ENCODE results near the gene DGCR8. TPM values are rescaled to one million over a fixed set of nuclear protein-coding genes. Genes with fewer than 3 reads are reported as not detected.

DGCR8 gene
- total RNA-seq, 1 donor from 2014 or later: 93.1 TPM

DNA sequence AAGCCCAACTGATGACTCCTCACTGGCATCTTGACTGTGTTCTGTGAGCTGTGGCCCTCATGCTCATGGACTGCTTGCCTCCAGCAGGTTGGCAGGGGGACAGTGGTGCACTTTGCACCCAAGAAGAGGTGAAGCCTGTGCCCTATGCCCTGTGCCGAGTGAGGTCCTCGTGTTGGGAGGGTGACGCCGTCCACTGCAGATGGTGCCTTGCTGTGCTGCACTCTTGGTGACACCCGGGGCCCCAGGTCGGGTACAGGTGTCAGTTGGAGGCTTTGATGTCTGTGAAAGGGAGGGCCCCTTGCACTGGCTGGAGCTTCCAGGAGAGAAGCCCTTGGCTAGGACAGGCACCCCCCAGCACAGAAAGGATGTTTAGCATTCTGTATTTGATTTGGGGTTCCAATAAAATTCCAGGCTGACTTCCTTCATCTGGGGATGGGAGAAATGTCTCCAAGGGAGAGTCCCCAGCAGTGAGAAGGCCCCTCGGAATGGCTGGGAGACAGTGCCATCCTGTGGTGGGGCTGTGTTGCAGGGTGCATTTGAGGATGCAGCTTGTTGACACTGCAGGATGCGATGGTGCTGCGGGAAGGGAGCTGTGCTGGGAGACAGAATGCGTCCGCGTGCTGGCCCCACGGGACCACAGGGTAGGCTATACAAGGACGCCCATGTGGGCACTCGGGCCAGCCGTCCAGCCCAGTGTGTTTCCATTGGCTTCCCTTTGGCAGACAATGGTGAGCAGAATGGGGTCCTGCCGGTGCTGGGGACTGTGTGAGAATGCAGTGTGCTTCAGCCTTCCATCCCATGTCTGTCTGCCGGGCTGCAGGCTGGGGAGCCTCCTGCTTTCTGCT, 49.1 kb downstream of the DGCR8 start:
- peaks cover 4% of the 10 kb centered on the region for H3K9me3 Mint-ChIP-seq (ENCODE audit: unreplicated experiment)
- H3K27me3 Mint-ChIP-seq (ENCODE audit: unreplicated experiment): peaks cover 6% of the 10 kb centered on the region
- H3K36me3 Mint-ChIP-seq (ENCODE audit: unreplicated experiment): no peaks in the 10 kb centered on the region
- peak; percentile 54 for DNase-seq
- H3K4me1 Mint-ChIP-seq (ENCODE audit: low read depth, unreplicated experiment): peaks cover 2% of the 10 kb centered on the region
- no peak overlapping the region for H3K27ac Mint-ChIP-seq (ENCODE audit: unreplicated experiment)
- TF ChIP-seq, protein P1, sequence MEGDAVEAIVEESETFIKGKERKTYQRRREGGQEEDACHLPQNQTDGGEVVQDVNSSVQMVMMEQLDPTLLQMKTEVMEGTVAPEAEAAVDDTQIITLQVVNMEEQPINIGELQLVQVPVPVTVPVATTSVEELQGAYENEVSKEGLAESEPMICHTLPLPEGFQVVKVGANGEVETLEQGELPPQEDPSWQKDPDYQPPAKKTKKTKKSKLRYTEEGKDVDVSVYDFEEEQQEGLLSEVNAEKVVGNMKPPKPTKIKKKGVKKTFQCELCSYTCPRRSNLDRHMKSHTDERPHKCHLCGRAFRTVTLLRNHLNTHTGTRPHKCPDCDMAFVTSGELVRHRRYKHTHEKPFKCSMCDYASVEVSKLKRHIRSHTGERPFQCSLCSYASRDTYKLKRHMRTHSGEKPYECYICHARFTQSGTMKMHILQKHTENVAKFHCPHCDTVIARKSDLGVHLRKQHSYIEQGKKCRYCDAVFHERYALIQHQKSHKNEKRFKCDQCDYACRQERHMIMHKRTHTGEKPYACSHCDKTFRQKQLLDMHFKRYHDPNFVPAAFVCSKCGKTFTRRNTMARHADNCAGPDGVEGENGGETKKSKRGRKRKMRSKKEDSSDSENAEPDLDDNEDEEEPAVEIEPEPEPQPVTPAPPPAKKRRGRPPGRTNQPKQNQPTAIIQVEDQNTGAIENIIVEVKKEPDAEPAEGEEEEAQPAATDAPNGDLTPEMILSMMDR (IDR thresholded peaks at IDR 0.05; ENCODE audit: partially characterized antibody, unreplicated experiment): no peak
- no peak overlapping the region for H3K4me3 Mint-ChIP-seq (ENCODE audit: unreplicated experiment)

DNA sequence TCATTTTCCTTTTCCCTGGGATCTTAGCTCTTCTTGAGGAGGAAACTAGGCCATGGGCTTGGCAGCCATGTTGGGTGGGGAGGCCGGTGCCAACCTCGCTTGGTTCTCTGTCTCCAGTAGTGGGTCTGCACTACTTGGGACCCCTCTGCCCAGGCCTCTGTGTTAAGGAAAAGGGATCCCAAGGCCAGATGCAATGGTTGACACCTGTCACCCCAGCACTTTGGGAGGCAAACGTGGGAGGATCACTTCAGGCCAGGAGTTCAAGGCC, 49.6 kb downstream of the DGCR8 start:
- Mint-ChIP-seq H3K4me3 (ENCODE audit: unreplicated experiment) (no peak overlapping the region), H3K27me3 (ENCODE audit: unreplicated experiment) (peaks cover 6% of the 10 kb centered on the region), H3K27ac (ENCODE audit: unreplicated experiment) (no peak overlapping the region), H3K36me3 (ENCODE audit: unreplicated experiment) (no peaks in the 10 kb centered on the region), H3K9me3 (ENCODE audit: unreplicated experiment) (peaks cover 4% of the 10 kb centered on the region), H3K4me1 (ENCODE audit: low read depth, unreplicated experiment) (peaks cover 2% of the 10 kb centered on the region)
- TF ChIP-seq, protein P1 (IDR thresholded peaks at IDR 0.05; ENCODE audit: partially characterized antibody, unreplicated experiment): no peak
- DNase-seq: no peak

DNA sequence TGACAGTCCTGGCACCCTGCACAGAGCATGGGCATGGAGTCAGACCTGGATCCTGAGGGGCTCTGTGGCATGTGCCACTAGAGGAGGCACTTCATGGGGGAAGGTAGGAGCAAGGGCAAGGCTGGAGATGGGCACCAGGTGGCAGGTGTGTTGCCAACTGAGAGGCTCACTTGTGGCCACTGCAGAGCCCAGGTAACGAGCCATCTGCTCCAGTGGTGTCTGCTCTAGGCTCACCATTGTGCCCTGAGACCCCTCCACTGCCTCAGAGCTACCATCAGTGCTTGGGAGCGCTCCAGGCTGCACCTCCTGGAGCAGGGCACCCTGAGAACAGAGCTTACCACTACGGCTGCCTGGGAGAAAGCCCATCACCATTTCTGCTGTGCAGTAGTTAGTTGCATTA, 50.3 kb downstream of the DGCR8 start:
- Mint-ChIP-seq H3K27me3 (ENCODE audit: unreplicated experiment) (peaks cover 6% of the 10 kb centered on the region), H3K27ac (ENCODE audit: unreplicated experiment) (peak overlapping the region; percentile 48), H3K36me3 (ENCODE audit: unreplicated experiment) (no peaks in the 10 kb centered on the region), H3K4me1 (ENCODE audit: low read depth, unreplicated experiment) (peaks cover 2% of the 10 kb centered on the region), H3K9me3 (ENCODE audit: unreplicated experiment) (peaks cover 4% of the 10 kb centered on the region), H3K4me3 (ENCODE audit: unreplicated experiment) (no peak overlapping the region)
- no peak for DNase-seq
- TF ChIP-seq, protein P1 (IDR thresholded peaks at IDR 0.05; ENCODE audit: partially characterized antibody, unreplicated experiment): no peak

DNA sequence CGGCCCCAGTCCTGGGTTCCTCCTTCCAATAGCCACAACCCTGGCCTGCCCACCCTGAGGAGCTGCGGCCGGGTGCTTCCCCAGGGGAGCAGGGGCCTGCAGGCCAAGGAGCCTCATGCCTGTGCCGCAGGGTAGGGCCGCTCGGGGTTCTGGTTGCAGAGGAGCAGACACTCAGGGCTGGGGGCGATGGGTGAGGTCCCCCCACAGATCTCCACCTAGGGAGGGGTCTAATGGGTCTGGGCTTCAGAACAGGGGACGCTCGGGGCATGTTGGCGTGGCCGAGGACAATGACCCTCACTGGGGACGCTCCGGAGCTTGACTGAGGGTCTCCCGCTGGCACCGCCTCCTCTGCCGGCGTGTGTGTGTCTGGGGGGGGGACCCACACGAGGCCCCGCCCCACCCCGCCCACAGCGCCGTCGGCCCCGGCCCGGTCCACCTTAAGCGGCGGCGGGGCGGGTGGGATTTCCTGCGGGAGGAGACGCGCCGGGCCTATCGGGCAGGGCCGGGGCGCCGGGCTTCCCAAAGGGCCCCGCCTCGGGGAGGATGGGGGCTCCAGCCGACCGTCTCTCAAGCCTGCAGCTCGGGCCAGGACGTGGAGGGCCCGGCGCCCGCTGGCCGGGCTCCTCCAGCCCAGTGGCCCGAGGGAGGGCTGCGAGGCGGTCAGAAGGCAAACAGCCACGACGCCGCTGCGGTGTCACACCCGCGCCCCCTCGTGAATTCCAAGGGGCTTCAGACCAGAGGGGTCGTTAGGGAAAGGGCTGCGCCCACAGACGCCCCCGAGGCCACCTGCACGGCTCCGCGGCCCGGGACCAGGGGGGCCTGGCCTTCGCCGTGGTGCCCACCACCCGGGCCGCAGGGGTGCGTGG, 50.9 kb downstream of the DGCR8 start:
- Mint-ChIP-seq H3K27me3 (ENCODE audit: unreplicated experiment) (peaks cover 6% of the 10 kb centered on the region), H3K4me1 (ENCODE audit: low read depth, unreplicated experiment) (peaks cover 1% of the 10 kb centered on the region), H3K27ac (ENCODE audit: unreplicated experiment) (no peak overlapping the region), H3K9me3 (ENCODE audit: unreplicated experiment) (peaks cover 4% of the 10 kb centered on the region), H3K36me3 (ENCODE audit: unreplicated experiment) (no peaks in the 10 kb centered on the region), H3K4me3 (ENCODE audit: unreplicated experiment) (peak overlapping the region; percentile 72)
- peak; percentile 74 for DNase-seq
- TF ChIP-seq, protein P1 (IDR thresholded peaks at IDR 0.05; ENCODE audit: partially characterized antibody, unreplicated experiment): no peak

GRCh38 chr22:20131597-20131858, 51.5 kb downstream of the DGCR8 start, which contains the start of gene ZDHHC8:
Gene ZDHHC8 (plus strand): TSS chr22:20131804. CDS start chr22:20131948, 144 bp downstream.
- Mint-ChIP-seq H3K27ac (ENCODE audit: unreplicated experiment) (no peak within 1 kb of the TSS), H3K36me3 (ENCODE audit: unreplicated experiment) (no peaks in the 10 kb centered on the region), H3K4me3 (ENCODE audit: unreplicated experiment) (peak within 1 kb of the TSS; percentile 72), H3K9me3 (ENCODE audit: unreplicated experiment) (peaks cover 2% of the 10 kb centered on the region), H3K27me3 (ENCODE audit: unreplicated experiment) (peaks cover 7% of the 10 kb centered on the region), H3K4me1 (ENCODE audit: low read depth, unreplicated experiment) (no peaks in the 10 kb centered on the region)
- TF ChIP-seq, protein P1 (IDR thresholded peaks at IDR 0.05; ENCODE audit: partially characterized antibody, unreplicated experiment): no peak
- no peak for DNase-seq

All from glutamatergic neuron (in vitro differentiated cells).